GM19043 (cell line): ENCODE results near the gene PTCH1.

Source experiments
- ATAC-seq: cut with Tn5 transposase; IDR thresholded peaks from one replicate; pipeline ENCODE4 v1.9.1; 2021; ENCODE audit warnings: low read depth; ENCODE audit not compliant: unreplicated experiment

The PTCH1 gene

DNA sequence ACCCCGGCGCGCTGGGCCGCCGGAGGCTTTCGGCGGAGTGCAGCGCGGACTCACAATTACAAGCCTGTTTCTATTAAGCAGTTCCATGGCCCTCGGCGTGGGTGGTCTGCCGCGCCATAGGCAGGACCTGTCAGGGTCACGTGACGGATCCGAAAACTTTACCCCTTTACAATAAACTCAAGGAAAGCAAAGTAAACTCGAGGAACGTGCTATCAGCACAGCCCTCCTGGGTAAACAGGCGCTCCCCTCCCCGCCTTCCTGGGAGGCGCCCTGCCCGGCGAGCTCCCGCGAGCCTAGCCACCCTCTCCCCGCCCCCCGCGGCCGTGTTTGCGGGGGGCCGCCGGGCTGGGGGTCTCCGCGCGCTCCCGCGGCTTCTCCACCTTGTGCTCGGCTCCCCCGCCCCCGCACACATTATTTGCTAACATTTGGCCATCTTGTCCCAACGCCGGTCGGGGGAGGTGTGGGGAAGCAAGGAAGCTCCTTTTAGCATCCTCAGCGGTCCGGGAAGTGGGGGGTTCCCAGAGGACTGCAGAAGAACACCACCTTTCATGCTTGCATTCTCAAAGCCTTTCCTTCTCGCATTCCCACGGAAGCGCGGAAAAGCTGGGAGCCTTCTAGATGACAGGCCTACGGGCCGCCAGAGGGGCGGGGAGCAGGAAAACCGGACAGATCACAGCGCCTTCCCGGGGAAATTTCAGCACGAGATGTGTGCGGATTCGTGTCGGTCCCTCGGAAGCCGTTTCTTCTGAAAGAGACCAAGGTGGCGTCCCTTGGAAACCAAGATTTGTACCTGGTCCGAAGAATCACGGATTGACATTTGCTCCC lies at the start of gene PTCH1:
Gene PTCH1, minus strand, starts transcription at position 238 of the 825 bp plus-strand sequence.
- no peak for ATAC-seq

DNA sequence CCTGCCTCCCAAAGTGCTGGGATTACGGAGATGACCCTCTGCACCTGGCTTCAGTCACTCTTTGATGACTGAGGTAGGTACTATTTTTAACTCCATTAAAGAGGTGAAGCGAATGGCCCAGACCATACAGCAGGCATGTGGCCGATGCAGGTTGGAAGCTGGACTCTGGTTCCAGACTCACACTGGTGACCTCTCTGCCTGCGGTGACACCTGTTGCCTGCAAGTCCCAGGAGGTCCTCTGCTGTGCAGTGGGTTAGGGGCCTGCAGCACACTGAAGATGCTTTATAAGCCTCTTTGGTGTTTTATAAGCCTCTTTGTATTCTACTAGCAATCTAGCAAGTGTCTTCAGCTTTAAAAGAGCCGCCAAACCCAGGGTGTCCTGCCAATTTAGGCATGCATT lies 49.2 kb upstream of the PTCH1 start:
- ATAC-seq = no peak

DNA sequence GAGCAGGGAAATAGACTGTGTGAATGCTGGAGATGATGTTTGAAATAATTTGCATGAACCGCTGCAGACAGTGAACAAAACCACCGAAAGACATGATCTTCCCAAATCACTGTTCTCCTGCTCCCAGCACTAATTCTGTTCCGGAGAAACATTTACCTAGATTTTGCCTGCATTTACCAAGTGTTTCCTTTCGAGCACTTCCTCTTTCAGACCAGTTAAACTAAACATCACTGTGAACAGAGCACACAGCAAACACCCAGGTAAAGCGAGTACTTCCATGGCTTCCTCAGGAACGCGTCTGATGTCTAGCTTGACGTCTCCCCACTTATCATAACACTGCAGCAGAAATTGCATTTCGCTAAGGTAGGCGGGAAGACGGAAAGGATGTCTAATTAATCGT lies 45.1 kb upstream of the PTCH1 start:
- no peak for ATAC-seq

DNA sequence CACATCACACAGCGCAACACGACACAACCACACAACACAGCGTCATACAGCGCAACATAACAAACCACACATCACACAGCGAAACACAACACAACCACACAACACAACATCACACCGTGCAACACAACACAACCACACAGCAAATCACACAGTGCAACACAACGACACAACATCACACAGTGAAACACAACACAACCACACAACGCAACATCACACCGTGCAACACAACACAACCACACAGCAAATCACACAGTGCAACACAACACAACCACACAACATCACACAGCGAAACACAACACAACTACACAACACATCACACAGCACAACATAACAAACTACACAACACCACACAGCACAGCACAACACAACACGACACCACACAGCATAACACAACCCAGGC lies 40.4 kb upstream of the PTCH1 start:
- ATAC-seq = no peak

DNA sequence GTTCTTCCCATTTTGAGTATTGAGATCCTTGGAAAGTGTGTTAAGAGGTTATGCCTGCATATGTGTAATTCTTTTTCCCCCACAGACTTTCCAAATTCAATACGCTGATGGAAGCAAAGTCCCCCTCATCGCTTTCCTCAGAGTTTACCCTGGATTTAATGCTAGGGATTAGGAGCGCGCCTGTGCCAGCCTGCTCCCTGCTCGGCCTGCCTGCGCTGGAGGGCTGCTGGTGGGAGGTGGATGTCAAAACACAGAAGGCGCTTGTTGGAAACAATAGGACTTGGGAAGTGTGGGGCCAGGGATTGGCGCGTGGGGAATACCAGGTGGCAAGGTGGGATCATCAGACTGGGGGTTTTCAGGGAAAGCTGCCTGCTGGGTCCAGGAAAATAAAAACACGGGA lies 39.8 kb upstream of the PTCH1 start:
- no peak for ATAC-seq

DNA sequence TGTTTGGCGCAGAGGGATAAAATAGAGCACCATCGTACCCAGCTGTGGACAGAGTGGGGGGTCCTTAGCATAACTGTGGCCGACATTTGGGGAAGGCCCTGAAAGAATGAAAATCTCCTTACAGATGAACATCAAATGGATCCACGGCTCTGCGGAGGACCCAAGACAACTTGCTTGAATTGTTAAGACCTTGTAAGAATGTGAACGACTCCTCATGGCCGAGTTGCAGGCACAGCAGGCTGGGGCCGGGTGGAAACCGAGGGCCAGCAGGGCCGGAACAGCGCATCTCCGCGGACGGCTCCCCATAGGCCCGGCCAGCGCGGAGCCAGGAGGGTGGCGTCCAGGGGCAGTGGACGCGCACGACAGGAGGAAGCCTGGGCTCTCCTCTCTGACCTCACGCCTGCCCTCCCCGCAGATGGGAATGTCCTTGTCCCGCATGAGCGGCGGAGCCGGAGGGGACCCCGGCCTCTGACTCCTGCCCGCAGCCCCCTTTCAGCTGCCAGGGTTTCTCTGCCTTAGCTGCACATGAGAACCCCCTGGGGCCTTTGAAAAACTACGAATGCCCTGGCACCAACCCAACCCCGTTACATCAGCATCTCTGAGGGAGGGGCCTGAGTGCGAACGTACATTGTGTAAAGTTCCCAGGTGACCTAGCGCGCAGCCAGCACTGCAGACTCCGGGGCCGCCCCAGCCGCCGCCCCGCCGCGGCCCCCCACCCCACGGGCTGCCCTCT lies 36.2 kb upstream of the PTCH1 start:
- no peak for ATAC-seq

DNA sequence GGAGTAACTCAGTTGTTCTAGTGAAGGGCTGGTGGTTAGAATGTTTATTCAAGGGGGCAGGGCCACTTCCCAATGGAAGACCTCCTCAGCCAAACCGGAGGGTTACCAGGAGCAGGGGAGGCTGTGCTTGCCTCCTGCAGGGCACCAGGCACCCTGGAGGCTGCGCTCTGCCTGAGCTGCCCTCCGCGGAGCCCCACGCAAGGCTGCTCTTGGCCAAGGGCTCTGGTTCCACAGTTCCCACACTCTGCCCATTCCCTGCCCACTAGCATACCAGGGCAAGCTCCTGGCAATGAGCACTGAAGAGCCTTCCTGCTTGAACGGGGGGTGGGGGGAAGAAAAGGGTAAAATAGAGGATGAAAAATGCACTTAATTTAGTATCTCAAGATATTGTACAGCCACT lies 35.5 kb upstream of the PTCH1 start:
- ATAC-seq = no peak

DNA sequence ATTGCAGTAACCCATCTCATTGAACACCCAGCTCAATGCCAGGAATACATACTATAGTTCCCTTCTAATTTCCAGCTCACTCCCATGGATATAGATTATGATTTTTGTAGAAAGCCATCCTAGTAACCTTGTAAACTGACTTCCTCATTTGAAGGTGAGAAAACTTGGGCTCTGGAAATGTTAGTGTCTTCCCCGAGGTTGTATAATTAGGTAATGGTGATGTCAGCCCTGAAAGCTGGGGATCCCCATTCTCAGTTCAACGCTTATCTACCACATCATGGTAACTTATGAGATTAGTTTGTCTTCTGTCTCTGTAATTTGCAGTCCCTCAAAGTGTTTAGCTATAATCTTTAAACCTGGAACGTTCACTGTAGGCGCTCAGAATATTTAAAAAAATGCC lies 34.6 kb upstream of the PTCH1 start:
- no peak for ATAC-seq

DNA sequence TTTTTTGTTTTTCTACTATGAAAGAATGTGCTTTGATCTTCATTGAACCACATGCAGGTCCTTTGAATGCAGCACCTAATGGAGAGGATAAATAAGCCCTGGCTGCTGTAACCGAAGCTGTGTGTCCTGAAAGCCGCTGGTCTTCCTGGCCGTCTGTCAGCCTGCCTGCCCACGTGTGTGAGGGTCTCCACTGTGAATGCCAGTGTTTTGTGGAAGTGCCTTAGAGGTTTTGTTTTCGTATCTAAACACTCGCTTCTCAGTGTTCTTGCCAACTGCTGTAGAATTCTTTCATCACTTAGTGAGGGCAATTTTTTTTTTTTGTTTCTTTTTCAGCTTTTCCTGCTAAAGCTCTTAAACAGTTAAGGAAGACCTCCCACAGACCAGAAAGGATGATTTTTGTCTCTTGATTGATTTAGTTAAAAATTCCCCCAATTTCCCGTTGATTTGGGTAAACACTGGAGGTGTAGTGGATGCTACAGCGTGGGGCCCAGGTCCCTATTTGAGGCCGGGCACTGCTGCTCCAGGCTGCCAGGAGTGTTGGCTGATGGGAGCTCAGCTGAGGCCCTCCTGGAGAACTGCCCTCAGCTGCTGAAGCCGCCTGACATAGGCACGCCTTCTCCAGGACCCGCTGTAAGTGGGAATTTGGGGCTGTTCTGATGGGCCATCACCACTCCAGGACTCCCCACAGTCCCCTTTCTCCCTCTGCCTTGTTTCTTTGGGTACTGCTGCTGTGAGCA lies 29.2 kb upstream of the PTCH1 start:
- no peak for ATAC-seq

DNA sequence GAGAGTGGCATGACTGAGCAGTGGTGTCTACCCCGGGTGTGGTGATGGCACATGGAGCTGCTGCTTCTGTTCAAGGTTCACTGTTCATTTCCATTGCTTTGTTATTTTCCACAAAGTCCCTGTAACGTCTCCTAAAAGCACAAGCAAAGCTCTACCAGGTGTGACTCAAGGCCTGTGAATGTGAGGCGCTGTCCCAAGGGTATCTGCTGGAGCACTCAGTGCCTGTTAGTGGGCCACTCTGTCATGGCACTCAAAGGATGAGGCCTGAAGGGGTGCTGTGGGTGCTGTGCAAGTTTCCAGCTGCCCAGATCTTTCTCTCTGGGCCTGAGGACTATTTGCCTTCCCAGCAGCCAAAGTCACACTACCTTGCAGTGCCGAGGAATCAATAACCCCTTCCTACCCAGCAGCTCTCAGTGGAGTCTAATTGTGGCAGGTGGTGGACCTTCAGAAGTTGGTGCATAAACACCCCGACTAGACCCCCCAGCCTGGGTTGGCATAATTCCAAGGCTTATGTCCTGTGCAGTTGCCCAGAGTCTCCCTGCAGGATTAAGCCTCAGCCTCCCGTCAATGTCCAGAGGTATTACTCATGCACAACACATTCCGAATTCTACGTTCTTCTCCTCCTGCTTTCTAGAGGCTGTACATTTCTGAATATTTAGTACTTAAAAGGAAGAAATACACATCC lies 17.4 kb upstream of the PTCH1 start:
- ATAC-seq = no peak

DNA sequence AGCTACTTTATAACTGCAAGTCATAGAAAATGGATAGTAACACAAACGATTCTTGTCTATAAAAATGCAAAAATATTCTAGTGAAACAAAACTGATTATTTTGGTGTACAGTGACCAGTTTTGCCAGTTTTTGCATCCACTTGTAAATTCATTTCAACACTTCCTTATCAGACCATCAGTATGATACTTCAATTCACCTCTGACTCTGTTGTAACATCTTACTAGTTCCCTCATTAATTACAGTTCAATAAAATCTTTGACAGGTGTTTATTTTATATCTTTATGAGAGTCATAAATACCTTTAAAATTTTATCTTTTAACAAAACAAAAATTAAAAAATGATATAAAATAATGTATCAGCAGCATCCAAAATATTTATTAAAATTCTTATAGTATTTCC lies 13.1 kb upstream of the PTCH1 start:
- ATAC-seq = no peak

DNA sequence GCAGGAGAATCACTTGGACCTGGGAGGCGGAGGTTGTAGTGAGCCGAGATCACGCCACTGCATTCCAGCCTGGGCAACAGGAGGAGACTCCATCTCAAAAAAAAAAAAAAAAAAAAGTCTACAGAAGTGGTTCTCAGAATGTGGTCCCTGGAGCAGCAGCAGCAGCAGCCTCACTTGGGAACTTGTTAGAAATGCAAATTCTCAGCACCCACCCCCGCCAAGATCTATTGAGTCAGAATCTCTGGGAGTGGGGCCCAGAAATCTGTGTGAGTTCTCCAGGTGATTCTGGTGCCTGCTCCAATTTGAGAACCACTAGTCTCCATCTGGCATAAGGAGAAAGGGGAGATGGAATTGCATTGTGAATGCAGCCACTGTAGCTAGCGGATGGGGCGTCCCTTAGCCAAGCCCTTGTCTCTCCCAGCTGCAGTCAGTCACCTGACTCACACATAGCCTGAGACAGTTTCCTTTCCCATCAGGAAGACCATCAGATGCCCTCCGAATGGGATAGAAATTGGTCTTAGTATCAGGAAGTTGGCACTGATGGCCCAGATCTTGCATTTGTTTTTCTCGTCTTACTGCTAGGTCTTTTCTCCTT lies 12.2 kb upstream of the PTCH1 start:
- no peak for ATAC-seq

DNA sequence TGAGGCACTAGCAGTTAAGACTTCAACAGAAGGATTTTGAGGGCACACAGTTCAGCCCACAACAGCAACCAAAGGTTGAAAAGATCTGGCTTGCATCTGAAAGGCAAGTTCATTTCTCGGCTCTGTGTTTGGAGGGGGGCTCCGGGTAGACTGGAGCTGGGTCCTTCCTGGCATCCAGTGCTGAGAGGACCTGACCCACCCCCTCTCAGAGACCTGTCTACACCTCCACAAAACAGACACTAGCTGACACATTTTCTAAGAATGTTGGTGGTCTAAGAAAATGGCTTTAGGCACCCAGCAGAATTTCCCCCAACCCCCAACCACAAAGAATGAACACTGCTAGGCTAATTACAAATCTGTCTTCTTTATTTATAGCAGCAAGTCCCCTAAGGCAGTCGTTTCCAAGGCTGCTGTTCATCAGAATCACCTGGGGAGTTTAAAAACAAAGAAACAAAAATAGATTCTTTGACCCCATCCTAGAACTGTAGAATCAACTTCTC lies 6.2 kb upstream of the PTCH1 start:
- ATAC-seq = no peak

DNA sequence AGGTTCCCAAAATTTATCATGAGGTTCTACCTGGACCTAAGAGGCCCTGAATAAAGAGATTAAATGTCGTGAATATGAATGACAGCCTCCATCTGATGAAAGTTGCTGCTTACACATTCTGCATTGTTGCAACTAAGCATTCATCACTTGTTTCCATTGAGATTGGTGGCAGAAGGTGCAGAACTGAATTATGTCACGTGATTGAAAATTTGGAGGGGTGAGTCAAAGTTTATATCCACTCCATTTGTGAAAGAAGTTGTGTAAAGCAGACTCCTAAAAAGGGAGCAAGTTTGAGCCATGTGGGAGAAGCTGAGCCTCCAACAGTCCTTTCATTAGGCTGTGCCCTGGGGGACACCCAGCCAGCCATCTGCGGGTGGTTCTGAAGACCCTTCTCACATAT lies 4.9 kb upstream of the PTCH1 start:
- ATAC-seq = no peak

DNA sequence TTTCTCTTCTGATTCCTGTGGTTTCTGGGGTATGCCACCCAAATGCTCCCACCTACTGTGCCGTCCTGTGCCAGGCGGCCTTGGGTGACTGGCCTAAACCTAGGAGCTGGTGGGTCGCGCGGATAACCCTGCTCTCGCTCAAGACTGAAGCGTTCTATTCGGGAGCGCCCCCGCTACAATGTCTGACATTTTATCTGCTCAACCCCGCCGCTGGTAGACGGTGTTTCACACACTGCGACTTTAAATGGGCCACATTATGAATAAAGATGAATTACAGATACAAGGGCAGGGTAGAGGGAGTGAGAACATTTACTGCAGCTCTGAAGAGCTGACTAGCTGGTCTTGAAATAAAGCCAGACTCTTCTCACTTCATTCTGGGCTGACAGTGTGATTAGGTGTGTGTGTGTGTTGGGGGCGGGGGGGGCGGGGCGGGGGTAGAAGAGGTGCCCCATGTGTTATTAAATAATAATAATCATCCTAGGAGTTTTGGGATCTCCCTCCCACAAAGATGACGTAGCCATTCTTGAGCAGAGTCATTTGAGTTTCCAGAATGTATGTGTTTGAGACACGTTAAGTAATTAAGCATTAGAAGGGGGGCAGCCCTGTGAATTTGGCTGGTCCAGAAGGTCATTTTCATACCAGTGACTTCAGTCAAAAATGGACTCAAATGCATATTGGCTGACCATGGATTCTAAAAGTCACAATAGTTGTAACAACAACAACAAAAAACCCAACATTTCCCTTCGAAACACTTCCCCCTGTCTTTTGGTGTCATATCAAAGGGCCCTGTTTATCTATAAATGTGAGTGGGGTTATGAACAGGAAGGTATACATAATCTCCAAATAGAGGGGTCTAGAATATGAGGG lies 1.0 kb upstream of the PTCH1 start:
- no peak for ATAC-seq

DNA sequence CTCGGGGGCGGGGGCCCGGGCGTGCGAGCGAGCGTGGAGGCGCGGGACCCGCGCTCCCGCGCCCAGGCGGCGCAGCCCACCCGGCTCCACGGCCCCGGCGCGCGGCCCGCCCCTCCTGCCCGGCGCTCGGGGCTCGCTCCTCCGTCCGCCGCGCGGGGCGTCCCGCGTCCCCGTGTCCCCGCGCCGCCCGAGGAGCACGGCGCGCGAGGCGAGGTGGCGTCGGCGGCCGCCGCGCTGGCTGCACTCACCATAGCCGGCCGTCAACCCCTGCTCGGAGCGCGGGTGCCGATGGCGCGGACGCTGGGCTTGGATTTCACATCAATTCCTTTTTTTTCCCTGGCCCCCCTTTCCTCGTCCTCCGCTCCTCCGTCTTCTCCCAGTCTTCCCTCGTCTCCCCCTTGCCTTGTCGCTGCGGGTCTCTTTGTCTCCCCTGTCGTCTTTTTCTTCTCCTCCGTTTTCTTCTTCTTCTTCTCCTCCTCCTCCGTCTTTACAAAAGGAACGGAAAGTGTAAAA lies 494 bp downstream of the PTCH1 start:
- ATAC-seq = no peak

DNA sequence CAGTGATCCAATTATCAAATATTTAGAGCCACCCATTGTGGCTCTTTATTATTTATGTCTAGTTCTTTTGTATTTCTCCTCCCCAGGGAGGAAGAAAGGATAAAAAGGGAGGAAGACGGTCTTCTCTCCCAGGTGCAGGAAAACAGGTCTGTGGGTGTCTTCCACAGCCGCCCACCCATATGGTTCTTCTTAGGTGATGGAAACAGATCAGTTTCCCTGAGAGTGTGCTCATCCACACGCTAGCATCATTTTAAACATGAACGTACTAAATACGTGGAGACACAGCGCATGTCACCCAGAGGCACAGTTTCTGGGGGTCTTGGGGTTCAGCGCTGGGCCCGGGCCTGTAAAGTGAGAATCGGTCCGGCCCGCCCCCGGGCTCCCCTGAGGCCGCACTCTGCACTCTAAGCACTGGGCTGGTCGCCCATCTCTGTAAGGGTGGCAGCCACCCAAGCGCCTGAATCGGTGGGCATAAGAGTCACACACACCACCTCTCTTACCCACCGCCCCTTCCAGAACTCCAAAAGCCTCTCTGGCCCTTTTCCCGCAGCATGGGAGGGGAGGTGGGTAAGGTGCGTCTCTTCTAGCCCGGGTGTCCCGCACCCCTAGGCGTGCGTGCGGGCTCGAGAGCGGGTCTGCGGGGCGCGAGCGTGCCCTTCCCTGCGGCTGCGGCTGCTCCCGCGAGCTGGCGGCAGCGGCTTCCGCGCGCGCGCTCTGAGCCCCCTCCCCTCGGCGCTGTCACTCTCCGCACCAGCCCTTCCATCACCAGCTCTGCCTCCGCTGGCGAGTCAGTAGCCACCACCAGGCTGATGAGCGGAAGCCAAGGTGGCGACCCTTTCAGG lies 1.3 kb downstream of the PTCH1 start:
- no peak for ATAC-seq

DNA sequence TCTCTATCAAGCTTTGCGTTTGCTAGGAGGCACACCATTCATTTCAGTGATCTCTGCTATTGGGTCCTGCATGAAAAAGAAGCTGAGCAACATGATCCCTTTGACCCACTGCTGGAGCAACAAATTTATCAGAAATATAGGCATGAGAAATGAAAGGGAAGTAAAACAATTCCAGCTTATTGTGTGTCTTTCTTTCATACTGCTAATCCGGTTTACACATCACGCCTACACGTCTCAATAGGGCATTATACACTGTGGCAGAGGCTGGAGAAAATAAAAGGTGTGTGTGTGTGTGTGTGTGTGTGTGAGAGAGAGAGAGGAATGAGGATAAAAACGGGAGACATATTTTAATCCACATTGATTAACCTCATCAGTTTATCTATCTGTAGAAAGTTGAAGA lies 2.4 kb downstream of the PTCH1 start:
- no peak for ATAC-seq
